Right lobe of liver (tissue), 4 donors: ENCODE measurements around the gene C14orf132.

Source experiments
- POLR2A ChIP-seq: fragments of 450-650 bp; IDR thresholded peaks from one replicate; pipeline ENCODE4 v1.6.1; 2017; ENCODE audit warnings: antibody characterized with exemption, mild to moderate bottlenecking
- TF ChIP-seq, protein P1 (sequence below), 4 donors: fragments of 200-600 bp in 3 of 4; fragments of 450-650 bp in 1 of 4; IDR thresholded peaks; one replicate each; pipeline versions ENCODE4 v1.5.1 to v1.8.0; 2016 to 2022; ENCODE audit warnings: antibody characterized with exemption in 4 of 4, mild to moderate bottlenecking in 2 of 4
- donor health status: DM: no; HTN: no; CAD: no.
- donor health status: DM: no; HTN: no; CAD: no.
- donor health status: DM: no; HTN: yes; CAD: no.

DNA sequence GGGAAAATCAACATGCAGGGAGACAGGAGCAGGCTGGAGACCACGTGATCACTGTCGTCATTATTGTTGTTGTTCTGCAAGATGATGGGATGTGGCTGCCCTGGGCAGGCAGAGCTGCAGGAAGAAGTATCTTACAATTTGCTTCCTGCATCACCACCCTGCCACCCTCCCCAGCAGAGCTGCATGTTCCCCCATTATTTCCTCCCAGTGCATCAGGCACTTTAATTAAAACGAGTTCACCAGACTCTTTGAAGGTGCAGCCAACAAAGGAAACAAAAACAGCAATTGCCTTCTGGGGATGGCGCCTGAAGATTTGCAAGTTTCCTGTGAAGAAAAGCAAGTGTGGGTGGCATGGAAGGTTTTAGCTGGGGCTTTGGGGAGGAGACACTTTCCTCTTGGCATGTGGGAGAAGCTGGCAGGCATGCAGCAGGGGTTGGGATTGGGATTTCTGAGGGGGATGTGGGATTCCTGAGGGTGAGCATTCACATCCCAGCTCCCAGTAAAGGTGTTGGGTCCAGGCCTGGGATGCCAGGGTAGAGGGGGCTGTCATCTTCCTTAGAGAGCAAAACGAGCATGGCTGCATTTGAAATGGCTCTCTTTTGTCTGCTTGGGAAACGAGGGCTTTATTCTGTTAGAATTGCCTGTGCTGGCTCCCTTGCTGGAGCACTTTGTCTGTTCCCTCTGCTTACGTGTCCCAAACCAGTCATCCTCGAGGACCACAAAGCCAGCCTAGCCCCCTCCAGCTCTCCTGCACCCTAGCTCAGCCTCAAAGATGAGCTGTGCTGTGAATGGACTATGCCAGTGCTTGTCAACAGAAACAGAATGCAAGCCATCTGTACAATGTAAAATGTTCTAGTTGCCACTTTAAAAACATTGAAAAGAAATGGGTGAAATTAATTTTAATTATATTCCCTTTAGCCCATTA lies 11.5 kb upstream of the C14orf132 start:
- no peak for TF ChIP-seq POLR2A
- TF ChIP-seq, protein P1, sequence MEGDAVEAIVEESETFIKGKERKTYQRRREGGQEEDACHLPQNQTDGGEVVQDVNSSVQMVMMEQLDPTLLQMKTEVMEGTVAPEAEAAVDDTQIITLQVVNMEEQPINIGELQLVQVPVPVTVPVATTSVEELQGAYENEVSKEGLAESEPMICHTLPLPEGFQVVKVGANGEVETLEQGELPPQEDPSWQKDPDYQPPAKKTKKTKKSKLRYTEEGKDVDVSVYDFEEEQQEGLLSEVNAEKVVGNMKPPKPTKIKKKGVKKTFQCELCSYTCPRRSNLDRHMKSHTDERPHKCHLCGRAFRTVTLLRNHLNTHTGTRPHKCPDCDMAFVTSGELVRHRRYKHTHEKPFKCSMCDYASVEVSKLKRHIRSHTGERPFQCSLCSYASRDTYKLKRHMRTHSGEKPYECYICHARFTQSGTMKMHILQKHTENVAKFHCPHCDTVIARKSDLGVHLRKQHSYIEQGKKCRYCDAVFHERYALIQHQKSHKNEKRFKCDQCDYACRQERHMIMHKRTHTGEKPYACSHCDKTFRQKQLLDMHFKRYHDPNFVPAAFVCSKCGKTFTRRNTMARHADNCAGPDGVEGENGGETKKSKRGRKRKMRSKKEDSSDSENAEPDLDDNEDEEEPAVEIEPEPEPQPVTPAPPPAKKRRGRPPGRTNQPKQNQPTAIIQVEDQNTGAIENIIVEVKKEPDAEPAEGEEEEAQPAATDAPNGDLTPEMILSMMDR (IDR thresholded peaks at IDR 0.05) = no peak
